HG03521 (cell line): ENCODE data around the gene EXT2.

Experiments used
- ATAC-seq: cut with Tn5 transposase; IDR thresholded peaks from one replicate; pipeline ENCODE4 v1.9.1; 2021; ENCODE audit warnings: mild to moderate bottlenecking, moderate library complexity; ENCODE audit not compliant: unreplicated experiment

Gene EXT2

GRCh38 chr11:44095506-44096359, at the start of gene EXT2:
Gene EXT2 (plus strand): TSS chr11:44095678. CDS start chr11:44107713, 12,035 bp downstream.
- ATAC-seq: peak; percentile 90

- no peak for ATAC-seq
These were observed 49.3 kb upstream of the EXT2 start for GRCh38 chr11:44046182-44046581.

GRCh38 chr11:44047298-44047697, 48.2 kb upstream of the EXT2 start:
- no peak for ATAC-seq

GRCh38 chr11:44047931-44048431, 47.5 kb upstream of the EXT2 start, which contains the start of gene ACCSL:
Gene ACCSL (plus strand): TSS chr11:44047981. CDS start chr11:44048037, 56 bp downstream.
- ATAC-seq: no peak

GRCh38 chr11:44049832-44050231, 45.6 kb upstream of the EXT2 start:
- ATAC-seq: no peak

- ATAC-seq: no peak
These were observed 44.3 kb upstream of the EXT2 start for GRCh38 chr11:44051171-44051570.

GRCh38 chr11:44057340-44057739, 38.1 kb upstream of the EXT2 start:
- no peak for ATAC-seq

GRCh38 chr11:44058275-44058674, 37.2 kb upstream of the EXT2 start:
- no peak for ATAC-seq

GRCh38 chr11:44065161-44065661, 30.3 kb upstream of the EXT2 start:
- ATAC-seq: no peak

GRCh38 chr11:44065841-44066731, 29.4 kb upstream of the EXT2 start, which contains the start of gene ACCS:
Gene ACCS (plus strand): TSS chr11:44066270. CDS start chr11:44067628, 1,358 bp downstream.
- peak; percentile 97 for ATAC-seq

- no peak for ATAC-seq
These were observed 28.7 kb upstream of the EXT2 start for GRCh38 chr11:44066732-44067141.

GRCh38 chr11:44067266-44067665, 28.2 kb upstream of the EXT2 start:
- ATAC-seq: no peak

GRCh38 chr11:44068180-44068579, 27.3 kb upstream of the EXT2 start:
- ATAC-seq: no peak

- ATAC-seq: no peak
These were observed 24.3 kb upstream of the EXT2 start for GRCh38 chr11:44071157-44071556.

GRCh38 chr11:44072757-44073658, 22.5 kb upstream of the EXT2 start:
- no peak for ATAC-seq

GRCh38 chr11:44078794-44079193, 16.7 kb upstream of the EXT2 start:
- no peak for ATAC-seq

- no peak for ATAC-seq
These were observed 16.1 kb upstream of the EXT2 start for GRCh38 chr11:44079376-44079775.

GRCh38 chr11:44080951-44081350, 14.5 kb upstream of the EXT2 start:
- no peak for ATAC-seq

- ATAC-seq: no peak
These were observed 12.8 kb upstream of the EXT2 start for GRCh38 chr11:44082645-44083044.

GRCh38 chr11:44083433-44083832, 12.0 kb upstream of the EXT2 start:
- ATAC-seq: no peak
